Ishikawa (cell line): Measurements from ENCODE around the gene GPX1.

Experiments
- CEBPB ChIP-seq: IDR thresholded peaks from 2 replicates; pipeline ENCODE4 v1.6.1; 2012
- CREB1 ChIP-seq: IDR thresholded peaks from 2 replicates; pipeline ENCODE4 v1.6.1; 2012; ENCODE audit warnings: low read depth
- EGR1 ChIP-seq: IDR thresholded peaks from 2 replicates; pipeline ENCODE4 v1.6.1; 2012
- EP300 ChIP-seq: IDR thresholded peaks from 2 replicates; pipeline ENCODE4 v1.6.1; 2012; ENCODE audit warnings: borderline replicate concordance
- FOXM1 ChIP-seq: IDR thresholded peaks from 2 replicates; pipeline ENCODE4 v1.6.1; 2012; ENCODE audit warnings: low read depth, borderline replicate concordance
- NFIC ChIP-seq: IDR thresholded peaks from 2 replicates; pipeline ENCODE4 v1.6.1; 2012
- RAD21 ChIP-seq: IDR thresholded peaks from 2 replicates; pipeline ENCODE4 v1.6.1; 2012; ENCODE audit warnings: low read depth
- REST ChIP-seq: IDR thresholded peaks from 2 replicates; pipeline ENCODE4 v1.6.1; 2012; ENCODE audit warnings: low read depth, mild to moderate bottlenecking
- TAF1 ChIP-seq: IDR thresholded peaks from 2 replicates; pipeline ENCODE4 v1.6.1; 2012; ENCODE audit warnings: low read depth, mild to moderate bottlenecking
- TCF12 ChIP-seq: IDR thresholded peaks from 2 replicates; pipeline ENCODE4 v1.6.1; 2012; ENCODE audit warnings: low read depth
- TEAD4 ChIP-seq: IDR thresholded peaks from 2 replicates; pipeline ENCODE4 v1.6.1; 2012
- YY1 ChIP-seq: IDR thresholded peaks from 2 replicates; pipeline ENCODE4 v1.6.1; 2012; ENCODE audit warnings: low read depth
- ZBTB7A ChIP-seq: IDR thresholded peaks from 2 replicates; pipeline ENCODE4 v1.6.1; 2012; ENCODE audit warnings: low read depth
- TF ChIP-seq, protein P1 (sequence below): IDR thresholded peaks from 2 replicates; pipeline ENCODE4 v1.6.1; 2012
- TF ChIP-seq, protein P2 (sequence below): IDR thresholded peaks from 2 replicates; pipeline ENCODE4 v1.6.1; 2012

The GPX1 gene

GRCh38 chr3:49399461-49399860, 41.3 kb upstream of the GPX1 start:
- TF ChIP-seq EGR1, result no peak
- TF ChIP-seq EP300, result no peak
- TF ChIP-seq, protein P1, sequence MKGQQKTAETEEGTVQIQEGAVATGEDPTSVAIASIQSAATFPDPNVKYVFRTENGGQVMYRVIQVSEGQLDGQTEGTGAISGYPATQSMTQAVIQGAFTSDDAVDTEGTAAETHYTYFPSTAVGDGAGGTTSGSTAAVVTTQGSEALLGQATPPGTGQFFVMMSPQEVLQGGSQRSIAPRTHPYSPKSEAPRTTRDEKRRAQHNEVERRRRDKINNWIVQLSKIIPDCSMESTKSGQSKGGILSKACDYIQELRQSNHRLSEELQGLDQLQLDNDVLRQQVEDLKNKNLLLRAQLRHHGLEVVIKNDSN, result no peak
- no peak for TF ChIP-seq REST
- TF ChIP-seq TAF1, result no peak
- no peak for TF ChIP-seq CEBPB
- TF ChIP-seq CREB1, result no peak
- TF ChIP-seq TCF12, result no peak
- no peak for TF ChIP-seq RAD21
- TF ChIP-seq, protein P2, sequence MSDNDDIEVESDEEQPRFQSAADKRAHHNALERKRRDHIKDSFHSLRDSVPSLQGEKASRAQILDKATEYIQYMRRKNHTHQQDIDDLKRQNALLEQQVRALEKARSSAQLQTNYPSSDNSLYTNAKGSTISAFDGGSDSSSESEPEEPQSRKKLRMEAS, result no peak
- no peak for TF ChIP-seq FOXM1
- no peak for TF ChIP-seq ZBTB7A
- no peak for TF ChIP-seq NFIC
- no peak for TF ChIP-seq YY1

- peak; percentile 75 for TF ChIP-seq YY1
- TF ChIP-seq, protein P1, result peak; percentile 62
- TF ChIP-seq REST, result no peak
Observed at GRCh38 chr3:49397470-49397869, 39.3 kb upstream of the GPX1 start.

DNA sequence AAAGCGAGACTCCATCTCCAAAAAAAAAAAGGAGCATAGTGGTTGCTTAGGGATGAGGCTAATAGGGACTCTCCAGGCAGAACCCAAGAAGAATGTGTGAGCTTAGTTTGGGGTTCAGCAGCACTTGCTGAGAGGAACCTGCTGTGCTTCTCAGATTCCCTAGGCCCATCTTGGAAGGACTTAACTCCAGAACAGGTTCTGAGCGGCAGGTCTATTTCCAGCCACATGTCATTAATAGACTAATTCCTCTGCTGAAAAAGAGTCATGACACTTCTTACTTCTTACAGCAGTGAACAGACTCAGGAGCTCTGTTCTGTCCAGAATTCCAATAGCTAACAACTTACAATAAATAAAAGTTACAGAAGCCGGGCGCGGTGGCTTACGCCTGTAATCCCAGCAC, 31.1 kb upstream of the GPX1 start:
- TF ChIP-seq FOXM1 (no peak), NFIC (no peak), TAF1 (no peak), YY1 (no peak), RAD21 (no peak), ZBTB7A (no peak), TCF12 (no peak), CEBPB (no peak), EP300 (no peak), TEAD4 (no peak), EGR1 (no peak)
- TF ChIP-seq, protein P1, result no peak
- TF ChIP-seq, protein P2, result no peak

DNA sequence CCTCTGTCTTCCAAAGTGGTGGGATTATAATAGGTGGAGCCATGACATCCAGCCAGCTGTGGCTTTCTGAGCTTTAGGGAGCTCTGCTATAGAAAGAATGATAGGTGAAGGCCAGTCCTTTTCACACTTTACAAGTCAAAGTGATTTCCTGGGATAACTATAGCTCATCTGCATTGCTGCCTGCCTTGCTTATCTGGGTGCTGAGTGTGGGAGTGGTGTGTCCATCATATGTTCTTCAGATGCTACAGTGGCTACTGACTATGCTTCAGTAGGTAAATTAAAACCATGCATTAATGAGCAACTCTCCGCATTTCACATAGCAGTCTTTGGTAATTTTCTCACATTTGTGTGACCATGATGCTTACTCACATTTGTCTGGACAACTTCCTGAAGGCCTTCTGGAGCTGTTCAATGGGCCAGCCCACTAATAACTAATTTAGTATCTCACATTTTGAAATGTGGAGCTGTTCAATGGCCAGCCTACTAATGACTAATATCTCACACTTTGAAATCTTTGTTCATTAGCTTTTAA, 30.2 kb upstream of the GPX1 start:
- TF ChIP-seq, protein P2, result no peak
- TF ChIP-seq REST (no peak), TCF12 (no peak)

DNA sequence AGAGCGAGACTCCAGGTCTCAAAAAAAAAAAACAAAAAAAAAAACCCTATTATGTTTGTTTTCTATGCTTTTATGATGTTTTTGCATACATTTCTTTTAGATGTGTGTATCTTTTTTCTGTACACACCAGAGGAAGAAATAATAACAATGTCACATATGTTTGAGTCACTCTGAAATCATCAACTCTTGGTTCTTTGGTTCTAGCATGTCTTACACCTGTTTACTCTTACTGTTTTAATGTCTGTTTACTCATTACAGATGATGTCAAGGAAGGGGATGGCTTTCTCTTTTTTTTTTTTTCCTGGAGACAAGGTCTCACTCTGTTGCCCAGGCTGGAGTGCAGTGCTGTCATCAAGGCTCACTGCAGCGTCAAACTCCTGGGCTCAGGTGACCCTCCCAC, 29.6 kb upstream of the GPX1 start:
- no peak for TF ChIP-seq YY1
